Epidermal melanocyte (primary cell): Measurements from ENCODE around the gene ADAMTS2.

Experiments
- DNase-seq: peaks from one replicate; pipeline ENCODE4 v3.0.0; 2011; ENCODE audit warnings: low spot score; ENCODE audit not compliant: insufficient read length

ADAMTS2 gene

GRCh38 chr5:179373101-179373934 lies 28.1 kb upstream of the ADAMTS2 start:
- DNase-seq = no peak

GRCh38 chr5:179371681-179372680 lies 26.7 kb upstream of the ADAMTS2 start:
- DNase-seq = no peak

- no peak for DNase-seq
Measured at GRCh38 chr5:179371121-179371510, 25.9 kb upstream of the ADAMTS2 start.

- no peak for DNase-seq
Measured at GRCh38 chr5:179370490-179371120, 25.3 kb upstream of the ADAMTS2 start.

- DNase-seq = no peak
Measured at GRCh38 chr5:179369530-179369884, 24.2 kb upstream of the ADAMTS2 start.

GRCh38 chr5:179368806-179369529 lies 23.7 kb upstream of the ADAMTS2 start:
- no peak for DNase-seq

GRCh38 chr5:179368126-179368805 lies 23.0 kb upstream of the ADAMTS2 start:
- no peak for DNase-seq

- DNase-seq = no peak
Measured at GRCh38 chr5:179367491-179367890, 22.2 kb upstream of the ADAMTS2 start.

GRCh38 chr5:179362355-179362754 lies 17.1 kb upstream of the ADAMTS2 start:
- no peak for DNase-seq

GRCh38 chr5:179361037-179361603 lies 15.9 kb upstream of the ADAMTS2 start:
- DNase-seq = no peak

- DNase-seq = no peak
Measured at GRCh38 chr5:179357031-179357430, 11.8 kb upstream of the ADAMTS2 start.

- no peak for DNase-seq
Measured at GRCh38 chr5:179355976-179356974, 11.0 kb upstream of the ADAMTS2 start.

GRCh38 chr5:179354305-179354882 lies 9.1 kb upstream of the ADAMTS2 start:
- DNase-seq = no peak

- no peak for DNase-seq
Measured at GRCh38 chr5:179348843-179349242, 3.6 kb upstream of the ADAMTS2 start.

- DNase-seq = no peak
Measured at GRCh38 chr5:179348011-179348530, 2.8 kb upstream of the ADAMTS2 start.

- no peak for DNase-seq
Measured at GRCh38 chr5:179347581-179347980, 2.3 kb upstream of the ADAMTS2 start.

GRCh38 chr5:179346875-179347274 lies 1.6 kb upstream of the ADAMTS2 start:
- DNase-seq = no peak

GRCh38 chr5:179346401-179346800 lies 1.1 kb upstream of the ADAMTS2 start:
- no peak for DNase-seq

GRCh38 chr5:179345183-179345432 lies 153 bp downstream of the ADAMTS2 start:
- DNase-seq = no peak
